K562 (cell line): ENCODE results near the gene ZYG11A. TPM values are rescaled to one million over a fixed set of nuclear protein-coding genes. Genes with fewer than 3 reads are reported as not detected.

Experiments
- EP400 ChIP-seq: fragments of 450-650 bp; IDR thresholded peaks from 2 replicates; pipeline ENCODE4 v1.6.1; 2017; ENCODE audit warnings: antibody characterized with exemption, mild to moderate bottlenecking, moderate library complexity
- ETS2 ChIP-seq: IDR thresholded peaks from 2 replicates; pipeline ENCODE4 v1.6.1; 2016; ENCODE audit warnings: borderline replicate concordance, missing genetic modification characterization, mild to moderate bottlenecking, moderate library complexity, missing compliant biosample characterization; ENCODE audit not compliant: poor library complexity, severe bottlenecking
- GABPB1 ChIP-seq: sonication (generic); formaldehyde crosslinking; IDR thresholded peaks from 2 replicates; pipeline ENCODE4 v1.8.0; 2022; ENCODE audit warnings: mild to moderate bottlenecking, missing genetic modification reagents
- LCOR ChIP-seq: sonication (generic); formaldehyde crosslinking; IDR thresholded peaks from 2 replicates; pipeline ENCODE4 v1.8.0; 2022; ENCODE audit warnings: mild to moderate bottlenecking, missing genetic modification reagents
- MAZ ChIP-seq, 2 experiments: fragments of 450-650 bp in 1 of 2; sonication (generic) in 1 of 2; formaldehyde crosslinking; IDR thresholded peaks in 1 of 2; conservative IDR thresholded peaks in 1 of 2; 2 replicates each; pipeline versions ENCODE4 v1.4.0 to v1.5.0; 2020; ENCODE audit warnings: mild to moderate bottlenecking in 1 of 2, missing genetic modification reagents in 1 of 2
- MTA3 ChIP-seq: fragments of 450-650 bp; formaldehyde crosslinking; IDR thresholded peaks from 2 replicates; pipeline ENCODE4 v1.6.1; 2017; ENCODE audit warnings: mild to moderate bottlenecking, borderline replicate concordance
- NFE2L1 ChIP-seq: fragments of 450-650 bp; IDR thresholded peaks from 2 replicates; pipeline ENCODE4 v1.6.1; 2016; ENCODE audit warnings: missing genetic modification characterization, low read depth, mild to moderate bottlenecking, missing compliant biosample characterization, moderate library complexity, borderline replicate concordance
- POLR2AphosphoS5 ChIP-seq: IDR thresholded peaks from 2 replicates; pipeline ENCODE4 v1.6.1; 2011; ENCODE audit warnings: mild to moderate bottlenecking, low read depth, low read length, moderate library complexity; ENCODE audit not compliant: control insufficient read depth, insufficient read depth
- PRDM10 ChIP-seq: fragments of 450-650 bp; IDR thresholded peaks from 2 replicates; pipeline ENCODE4 v1.6.1; 2018; ENCODE audit not compliant: partially characterized antibody
- SIN3B ChIP-seq: fragments of 450-650 bp; IDR thresholded peaks from 2 replicates; pipeline ENCODE4 v1.6.1; 2017; ENCODE audit warnings: low read depth, mild to moderate bottlenecking, moderate library complexity
- SMAD4 ChIP-seq: fragments of 250-450 bp; sonication (Bioruptor Pico); conservative IDR thresholded peaks from 2 replicates; pipeline ENCODE4 v1.8.0; 2021; ENCODE audit warnings: inconsistent platforms, mild to moderate bottlenecking, moderate library complexity
- SMARCA4 ChIP-seq: fragments of 450-650 bp; IDR thresholded peaks from 2 replicates; pipeline ENCODE4 v1.6.1; 2016
- THAP12 ChIP-seq: fragments of 250-450 bp; sonication (Bioruptor Pico); IDR thresholded peaks from 2 replicates; pipeline ENCODE4 v1.9.0; 2021; ENCODE audit warnings: mild to moderate bottlenecking, inconsistent platforms
- polyA plus RNA-seq, 8 experiments: library from polyadenylated mRNA; depleted of rRNA in 4 of 8; stranded (reverse) in 5 of 8; unstranded in 3 of 8; fragments of >200 nt; fragmentation: Nextera tagmentation in 2 of 8; fragmentation: Illumina TruSeq in 1 of 8; extraction: Ambion mirVana in 2 of 8; extraction: Trizol in 1 of 8; gene quantifications; 2 replicates each; pipeline versions ENCODE4 v1.2.1 to v1.2.3, GENCODE V29; 2011 to 2014; ENCODE audit warnings: inconsistent platforms in 1 of 8, missing spikeins in 1 of 8
- total RNA-seq, 7 experiments: library from RNA; depleted of rRNA in 6 of 7; stranded (reverse); fragments of >200 nt in 6 of 7; fragmentation: Illumina TruSeq in 2 of 7; extraction: Trizol in 2 of 7; gene quantifications; 2 replicates each; pipeline versions ENCODE4 v1.2.1 to v1.2.3, GENCODE V29; 2011 to 2021; ENCODE audit warnings: low replicate concordance in 1 of 7
- TF ChIP-seq, protein P1 (sequence below): fragments of 250-450 bp; sonication (Bioruptor Pico); IDR thresholded peaks from 2 replicates; pipeline ENCODE4 v1.5.0; 2022; ENCODE audit warnings: mild to moderate bottlenecking

Gene ZYG11A
- total and polyA plus RNA-seq, 9 of the 15 experiments (the other 6 are each of a cell fraction or from before 2014, with no cell fraction given): 4.5 to 21.9 (median 14.0) TPM

DNA sequence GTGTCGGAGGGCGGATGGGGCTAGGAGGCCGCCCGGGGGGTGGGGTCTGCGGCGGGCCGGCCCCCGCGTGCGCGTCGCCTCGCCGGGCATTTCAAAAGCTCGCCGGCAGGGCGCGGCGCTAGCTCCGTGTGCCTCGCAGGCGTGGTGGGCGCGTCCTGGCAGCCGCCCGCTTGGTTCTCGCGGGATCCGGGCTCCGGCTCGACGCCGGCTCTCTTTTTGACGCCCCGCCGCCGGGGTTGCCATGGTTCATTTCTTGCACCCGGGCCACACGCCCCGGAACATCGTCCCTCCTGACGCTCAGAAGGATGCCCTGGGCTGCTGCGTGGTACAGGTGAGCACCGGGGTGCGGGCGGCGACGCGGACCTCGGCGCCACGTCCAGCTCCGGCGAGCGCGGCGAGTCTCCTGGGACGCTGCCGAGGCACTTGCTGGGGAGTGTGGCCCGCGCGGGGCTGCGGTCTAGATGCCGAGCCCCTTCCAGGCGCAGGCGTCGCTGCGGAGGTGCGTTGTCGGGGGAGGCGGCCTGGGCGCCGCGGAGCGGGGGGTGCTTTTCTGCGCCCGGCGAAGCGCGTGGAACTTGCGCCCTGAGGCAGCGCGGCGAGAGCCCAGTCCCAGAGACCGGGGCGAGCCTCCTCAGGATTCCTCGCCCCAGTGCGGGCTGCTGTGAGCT lies at the start of gene ZYG11A (continued):
- TF ChIP-seq POLR2AphosphoS5 (0 out of 2 replicates have a peak, but pooled peaks have one; percentile 53), THAP12 (CRISPR knock-in tag) (peak; percentile 57; the same call in 1 of the 2 replicates), PRDM10 (peak; percentile 24), SMARCA4 (no peak), LCOR (no peak; the same call in 1 of the 2 replicates), SMAD4 (CRISPR knock-in tag) (peak; percentile 83), MTA3 (peak; percentile 79; the same call in 1 of the 2 replicates), SIN3B (peak; percentile 67; the same call in 1 of the 2 replicates), EP400 (peak; percentile 61; the same call in 1 of the 2 replicates), GABPB1 (CRISPR knock-in tag) (peak; percentile 59), NFE2L1 (tag) (no peak), MAZ (CRISPR knock-in tag; conservative IDR thresholded peaks at IDR 0.05 in 1 of 2, IDR thresholded peaks at IDR 0.05 in 1 of 2) (peak; percentile 82 to 90), ETS2 (tag) (no peak)
- TF ChIP-seq, protein P1, sequence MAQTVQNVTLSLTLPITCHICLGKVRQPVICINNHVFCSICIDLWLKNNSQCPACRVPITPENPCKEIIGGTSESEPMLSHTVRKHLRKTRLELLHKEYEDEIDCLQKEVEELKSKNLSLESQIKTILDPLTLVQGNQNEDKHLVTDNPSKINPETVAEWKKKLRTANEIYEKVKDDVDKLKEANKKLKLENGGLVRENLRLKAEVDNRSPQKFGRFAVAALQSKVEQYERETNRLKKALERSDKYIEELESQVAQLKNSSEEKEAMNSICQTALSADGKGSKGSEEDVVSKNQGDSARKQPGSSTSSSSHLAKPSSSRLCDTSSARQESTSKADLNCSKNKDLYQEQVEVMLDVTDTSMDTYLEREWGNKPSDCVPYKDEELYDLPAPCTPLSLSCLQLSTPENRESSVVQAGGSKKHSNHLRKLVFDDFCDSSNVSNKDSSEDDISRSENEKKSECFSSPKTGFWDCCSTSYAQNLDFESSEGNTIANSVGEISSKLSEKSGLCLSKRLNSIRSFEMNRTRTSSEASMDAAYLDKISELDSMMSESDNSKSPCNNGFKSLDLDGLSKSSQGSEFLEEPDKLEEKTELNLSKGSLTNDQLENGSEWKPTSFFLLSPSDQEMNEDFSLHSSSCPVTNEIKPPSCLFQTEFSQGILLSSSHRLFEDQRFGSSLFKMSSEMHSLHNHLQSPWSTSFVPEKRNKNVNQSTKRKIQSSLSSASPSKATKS: no peak
